HepG2 (cell line): ENCODE data around the gene VAMP2. TPM values are rescaled to one million over a fixed set of nuclear protein-coding genes. Genes with fewer than 3 reads are reported as not detected.

Experiments used
- ATAC-seq: fragments of 200-7000 bp; cut with Tn5 transposase; 3 replicates; pipeline ENCODE4 v1.9.1; 2020; ENCODE audit warnings: mild to moderate bottlenecking, moderate library complexity
- BruUV-seq: library from RNA; stranded (reverse); fragments of 400-500 nt; replicated peaks from 2 replicates; lab custom pipeline; 2021; lab: Mats Ljungman, UMichigan
- CTCF ChIA-PET: fragments of 300-600 bp; formaldehyde crosslinking; extraction: SDS; loops from one replicate; lab custom pipeline; 2021; ENCODE audit warnings: low total read pairs, inconsistent platforms, low intra/inter-chr PET ratio; lab: Yijun Ruan, JAX
- POLR2A ChIA-PET: fragments of 350-600 bp; sonication (Branson Sonifier 250); formaldehyde crosslinking; loops from one replicate; lab custom pipeline; 2020; ENCODE audit warnings: antibody characterized with exemption, inconsistent platforms; lab: Yijun Ruan, JAX
- DNase-seq: peaks from one replicate; pipeline ENCODE4 v3.0.0-alpha.2; 2015; ENCODE audit warnings: low spot score
- FAIRE-seq: peaks from 3 replicates; lab custom pipeline; 2011; peaks lifted over from hg19 to GRCh38; lab: Jason Lieb, UNC
- H2AFZ ChIP-seq: one replicate; pipeline ENCODE4 v1.6.1; 2011; ENCODE audit warnings: low read length, inconsistent platforms
- H3K27ac ChIP-seq: fragments of 300-600 bp; 3 replicates; pipeline ENCODE4 v1.8.0; 2011; ENCODE audit warnings: mixed run types, mild to moderate bottlenecking, mixed read lengths, low read length, inconsistent platforms; ENCODE audit not compliant: insufficient read depth; ENCODE audit errors: extremely low read length
- H3K27me3 ChIP-seq, 2 experiments: fragments of 200-600 bp in 1 of 2; 2 replicates in 1 of 2; 3 replicates in 1 of 2; pipeline versions ENCODE4 v1.6.0 to v1.8.0; 2011; ENCODE audit warnings: low read length in 2 of 2, mild to moderate bottlenecking in 2 of 2, moderate library complexity in 2 of 2, inconsistent platforms in 1 of 2; ENCODE audit not compliant: insufficient read depth in 2 of 2, control insufficient read depth in 1 of 2
- H3K36me3 ChIP-seq, 2 experiments: fragments of 200-600 bp in 1 of 2; replicated peaks in 1 of 2; 2 replicates in 1 of 2; 3 replicates in 1 of 2; pipeline versions ENCODE4 v1.5.1 to v1.8.0; 2011; ENCODE audit warnings: low read length in 2 of 2, inconsistent platforms in 1 of 2; ENCODE audit not compliant: insufficient read depth in 2 of 2, control insufficient read depth in 1 of 2
- H3K4me1 ChIP-seq: 2 replicates; pipeline ENCODE4 v1.5.1; 2012; ENCODE audit warnings: low read length, inconsistent platforms; ENCODE audit not compliant: insufficient read depth
- H3K4me2 ChIP-seq: 2 replicates; pipeline ENCODE4 v1.6.0; 2011; ENCODE audit warnings: low read depth, low read length, inconsistent platforms
- H3K4me3 ChIP-seq, 3 experiments: fragments of 200-600 bp in 1 of 3; sonication (generic), shearing (Covaris generic) in 1 of 3; replicated peaks in 1 of 3; 2 replicates each; pipeline ENCODE4 v1.5.1; 2011 to 2016; ENCODE audit warnings: low read length in 3 of 3, inconsistent platforms in 2 of 3, low read depth in 2 of 3, mild to moderate bottlenecking in 2 of 3, control low read depth in 1 of 3, mixed read lengths in 1 of 3; ENCODE audit not compliant: insufficient read depth in 1 of 3
- H3K79me2 ChIP-seq: one replicate; pipeline ENCODE4 v1.6.1; 2011; ENCODE audit warnings: low read length, inconsistent platforms; ENCODE audit not compliant: insufficient read depth
- H3K9ac ChIP-seq: 2 replicates; pipeline ENCODE4 v1.6.0; 2011; ENCODE audit warnings: mild to moderate bottlenecking, low read depth, low read length, inconsistent platforms; ENCODE audit not compliant: insufficient read depth
- H3K9me3 ChIP-seq: 2 replicates; pipeline ENCODE4 v1.5.1; 2012; ENCODE audit warnings: mild to moderate bottlenecking, low read length
- H4K20me1 ChIP-seq: 2 replicates; pipeline ENCODE4 v1.6.0; 2011; ENCODE audit warnings: inconsistent platforms, mild to moderate bottlenecking, low read length, moderate library complexity; ENCODE audit not compliant: insufficient read depth
- ADNP ChIP-seq: sonication (generic); formaldehyde crosslinking; IDR thresholded peaks from 2 replicates; pipeline ENCODE4 v1.4.0; 2020; ENCODE audit warnings: missing genetic modification reagents
- NCOR1 ChIP-seq: fragments of 200-600 bp; sonication (generic); IDR thresholded peaks from 2 replicates; pipeline ENCODE4 v1.7.0; 2017; ENCODE audit warnings: antibody characterized with exemption, low read length, borderline replicate concordance
- ZNF12 ChIP-seq: sonication (generic); formaldehyde crosslinking; IDR thresholded peaks from 2 replicates; pipeline ENCODE4 v1.5.0; 2020; ENCODE audit warnings: missing genetic modification reagents
- ZNF124 ChIP-seq: sonication (generic); formaldehyde crosslinking; IDR thresholded peaks from 2 replicates; pipeline ENCODE4 v1.4.0; 2020; ENCODE audit warnings: missing genetic modification reagents
- ZNF296 ChIP-seq: sonication (generic); formaldehyde crosslinking; conservative IDR thresholded peaks from 2 replicates; pipeline ENCODE4 v1.5.0; 2020; ENCODE audit warnings: mild to moderate bottlenecking, missing genetic modification reagents
- ZNF709 ChIP-seq: sonication (generic); formaldehyde crosslinking; IDR thresholded peaks from 2 replicates; pipeline ENCODE4 v1.5.0; 2020; ENCODE audit warnings: mild to moderate bottlenecking, missing genetic modification reagents
- WGBS: methylation state at CpG from one replicate; pipeline ENCODE4 v1.1.6; 2017; ENCODE audit warnings: low lambda C conversion rate; 5-methylcytosine and 5-hydroxymethylcytosine counted together
- in situ Hi-C: cut with HindIII; loops from 2 replicates; pipeline ENCODE4 v1.10.0; 2017; ENCODE audit warnings: low pct_unique_long_range_greater_than_20kb; ENCODE audit not compliant: extremely low pct_ligation_motif_present
- intact Hi-C: fragments of 100-400 bp; cut with micrococcal nuclease; formaldehyde crosslinking; loops from one replicate; pipeline ENCODE4 v1.10.0; 2022; ENCODE audit not compliant: unreplicated experiment
- polyA plus RNA-seq, 8 experiments: library from polyadenylated mRNA; depleted of rRNA in 3 of 8; stranded (reverse) in 7 of 8; unstranded in 1 of 8; fragments of >200 nt; fragmentation: Illumina TruSeq in 4 of 8; extraction: Trizol in 4 of 8; gene quantifications; 2 replicates each; pipeline versions ENCODE4 v1.2.1 to v1.2.3, GENCODE V29; 2011 to 2016; ENCODE audit warnings: low read depth in 4 of 8, missing spikeins in 1 of 8, mixed read lengths in 1 of 8; ENCODE audit not compliant: insufficient read depth in 1 of 8
- total RNA-seq, 5 experiments: library from RNA; depleted of rRNA; stranded (reverse); fragments of >200 nt; fragmentation: Illumina TruSeq; extraction: Trizol; gene quantifications; 2 replicates each; pipeline ENCODE4 v1.2.3, GENCODE V29; 2016; ENCODE audit warnings: low read depth in 1 of 5
- TF ChIP-seq, protein P1 (sequence below): sonication (generic); formaldehyde crosslinking; IDR thresholded peaks from 2 replicates; pipeline ENCODE4 v1.5.0; 2020; ENCODE audit warnings: missing genetic modification reagents
- TF ChIP-seq, protein P2 (sequence below): sonication (generic); formaldehyde crosslinking; IDR thresholded peaks from 2 replicates; pipeline ENCODE4 v1.4.0; 2020; ENCODE audit warnings: missing genetic modification reagents, borderline replicate concordance
- TF ChIP-seq, protein P3 (sequence below): sonication (generic); formaldehyde crosslinking; IDR thresholded peaks from 2 replicates; pipeline ENCODE4 v1.4.0; 2020; ENCODE audit warnings: missing genetic modification reagents, mild to moderate bottlenecking, borderline replicate concordance
- TF ChIP-seq, protein P4 (sequence below): sonication (generic); formaldehyde crosslinking; IDR thresholded peaks from 2 replicates; pipeline ENCODE4 v1.8.1; 2023; ENCODE audit warnings: missing genetic modification reagents, mild to moderate bottlenecking, borderline replicate concordance
- TF ChIP-seq, protein P5 (sequence below): sonication (generic); formaldehyde crosslinking; IDR thresholded peaks from 2 replicates; pipeline ENCODE4 v1.8.0; 2022; ENCODE audit warnings: missing genetic modification reagents, mild to moderate bottlenecking, inconsistent platforms, borderline replicate concordance

VAMP2 gene
- total and polyA plus RNA-seq, 2 of the 13 experiments (the other 11 are each of a cell fraction or from before 2014, with no cell fraction given), result 3.9 to 17.2 TPM

DNA sequence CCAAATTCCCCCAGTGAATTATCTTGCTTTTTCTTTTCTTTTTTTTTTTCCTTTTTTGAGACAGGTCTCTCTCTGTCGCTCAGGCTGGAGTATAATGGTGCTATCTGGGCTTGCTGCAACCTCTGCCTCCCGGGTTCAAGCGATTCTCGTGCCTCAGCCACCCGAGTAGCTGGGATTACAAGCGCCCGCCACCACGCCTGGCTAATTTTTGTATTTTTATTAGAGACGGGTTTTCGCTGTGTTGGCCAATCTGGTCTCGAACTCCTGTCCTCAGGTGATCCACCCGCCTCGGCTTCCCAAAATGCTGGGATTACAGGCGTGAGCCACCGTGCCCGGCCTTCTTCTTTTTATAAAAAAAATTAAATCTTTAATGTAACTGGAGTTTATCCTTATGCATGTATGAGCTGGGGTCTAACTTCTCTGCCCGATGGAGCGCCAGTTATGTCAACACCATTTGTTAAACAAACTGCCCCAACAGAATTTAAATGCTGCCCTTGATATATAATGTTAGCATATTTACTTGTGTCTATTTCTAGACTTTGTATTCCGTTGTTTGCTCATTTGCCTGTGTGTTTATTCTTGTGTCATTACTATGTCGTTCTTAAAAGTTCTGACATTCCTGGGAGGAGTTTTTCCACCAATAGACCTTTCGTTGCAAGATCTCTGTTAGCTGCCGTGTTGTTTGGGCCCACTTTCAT is 48.2 kb upstream of the VAMP2 start (continued):
- TF ChIP-seq, protein P1, sequence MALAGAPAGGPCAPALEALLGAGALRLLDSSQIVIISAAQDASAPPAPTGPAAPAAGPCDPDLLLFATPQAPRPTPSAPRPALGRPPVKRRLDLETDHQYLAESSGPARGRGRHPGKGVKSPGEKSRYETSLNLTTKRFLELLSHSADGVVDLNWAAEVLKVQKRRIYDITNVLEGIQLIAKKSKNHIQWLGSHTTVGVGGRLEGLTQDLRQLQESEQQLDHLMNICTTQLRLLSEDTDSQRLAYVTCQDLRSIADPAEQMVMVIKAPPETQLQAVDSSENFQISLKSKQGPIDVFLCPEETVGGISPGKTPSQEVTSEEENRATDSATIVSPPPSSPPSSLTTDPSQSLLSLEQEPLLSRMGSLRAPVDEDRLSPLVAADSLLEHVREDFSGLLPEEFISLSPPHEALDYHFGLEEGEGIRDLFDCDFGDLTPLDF (CRISPR knock-in tag), result no peak; the same call in 1 of the 2 replicates
- TF ChIP-seq, protein P2, sequence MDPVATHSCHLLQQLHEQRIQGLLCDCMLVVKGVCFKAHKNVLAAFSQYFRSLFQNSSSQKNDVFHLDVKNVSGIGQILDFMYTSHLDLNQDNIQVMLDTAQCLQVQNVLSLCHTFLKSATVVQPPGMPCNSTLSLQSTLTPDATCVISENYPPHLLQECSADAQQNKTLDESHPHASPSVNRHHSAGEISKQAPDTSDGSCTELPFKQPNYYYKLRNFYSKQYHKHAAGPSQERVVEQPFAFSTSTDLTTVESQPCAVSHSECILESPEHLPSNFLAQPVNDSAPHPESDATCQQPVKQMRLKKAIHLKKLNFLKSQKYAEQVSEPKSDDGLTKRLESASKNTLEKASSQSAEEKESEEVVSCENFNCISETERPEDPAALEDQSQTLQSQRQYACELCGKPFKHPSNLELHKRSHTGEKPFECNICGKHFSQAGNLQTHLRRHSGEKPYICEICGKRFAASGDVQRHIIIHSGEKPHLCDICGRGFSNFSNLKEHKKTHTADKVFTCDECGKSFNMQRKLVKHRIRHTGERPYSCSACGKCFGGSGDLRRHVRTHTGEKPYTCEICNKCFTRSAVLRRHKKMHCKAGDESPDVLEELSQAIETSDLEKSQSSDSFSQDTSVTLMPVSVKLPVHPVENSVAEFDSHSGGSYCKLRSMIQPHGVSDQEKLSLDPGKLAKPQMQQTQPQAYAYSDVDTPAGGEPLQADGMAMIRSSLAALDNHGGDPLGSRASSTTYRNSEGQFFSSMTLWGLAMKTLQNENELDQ (CRISPR knock-in tag), result no peak
- no peak for TF ChIP-seq ZNF124 (CRISPR knock-in tag)
- TF ChIP-seq, all 625 proteins: peak for 77

DNA sequence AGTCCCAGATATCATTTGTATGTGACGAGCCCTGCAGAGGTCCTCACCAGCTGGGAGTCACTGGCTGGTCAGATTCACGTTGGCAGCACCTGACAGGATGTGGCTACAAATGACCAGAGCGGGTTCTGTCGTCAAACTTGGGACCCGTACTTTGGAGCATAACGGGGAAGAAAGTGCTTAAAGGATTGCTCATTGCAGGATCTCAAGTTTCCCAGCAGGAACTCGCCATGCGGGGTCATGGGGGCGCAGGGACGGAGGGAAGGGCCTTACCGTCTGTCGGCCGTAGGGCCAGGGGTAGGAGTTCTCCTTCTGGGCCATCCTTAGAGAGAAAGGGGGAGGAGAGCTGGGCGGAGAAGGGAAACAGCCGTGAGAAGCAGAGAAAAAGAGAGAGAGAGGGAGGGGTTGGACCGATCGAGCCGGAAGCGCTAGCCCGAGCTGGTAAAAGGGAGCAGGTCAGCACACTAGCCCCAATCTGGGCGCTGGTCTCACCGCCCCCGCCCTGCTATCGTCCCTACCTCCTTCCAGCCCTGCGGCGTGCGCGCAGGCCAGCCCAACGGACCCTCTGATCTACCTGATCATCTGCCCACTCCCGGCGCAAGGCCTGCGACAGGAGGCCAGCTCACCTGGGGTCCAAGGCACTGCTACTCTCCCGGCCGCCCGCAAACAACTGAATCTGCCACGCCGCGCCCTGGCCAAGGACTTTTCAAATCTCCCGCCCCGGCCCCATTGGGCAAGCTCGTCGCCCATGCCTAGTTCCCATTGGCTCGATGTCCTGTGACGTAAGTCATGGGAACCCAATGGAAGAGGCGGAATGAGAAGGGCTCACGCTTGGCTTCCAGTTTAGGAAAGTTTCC is 47.4 kb upstream of the VAMP2 start, which contains the start of gene AURKB:
AURKB (minus strand) TSS at position 669 of the 854 bp plus-strand sequence; CDS start at position 318, 351 bp downstream.
- BruUV-seq, result no TSS peak
- peak; percentile 98 for FAIRE-seq
- H3K79me2 ChIP-seq, result peaks cover 28% of the 10 kb centered on the region
- TF ChIP-seq, protein P3, sequence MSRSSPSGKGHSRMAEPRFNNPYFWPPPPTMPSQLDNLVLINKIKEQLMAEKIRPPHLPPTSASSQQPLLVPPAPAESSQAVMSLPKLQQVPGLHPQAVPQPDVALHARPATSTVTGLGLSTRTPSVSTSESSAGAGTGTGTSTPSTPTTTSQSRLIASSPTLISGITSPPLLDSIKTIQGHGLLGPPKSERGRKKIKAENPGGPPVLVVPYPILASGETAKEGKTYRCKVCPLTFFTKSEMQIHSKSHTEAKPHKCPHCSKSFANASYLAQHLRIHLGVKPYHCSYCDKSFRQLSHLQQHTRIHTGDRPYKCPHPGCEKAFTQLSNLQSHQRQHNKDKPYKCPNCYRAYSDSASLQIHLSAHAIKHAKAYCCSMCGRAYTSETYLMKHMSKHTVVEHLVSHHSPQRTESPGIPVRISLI, result no peak
- no peak for TF ChIP-seq ZNF12 (CRISPR knock-in tag)
- TF ChIP-seq ZNF709 (CRISPR knock-in tag), result no peak; the same call in 1 of the 2 replicates
- TF ChIP-seq, protein P4, sequence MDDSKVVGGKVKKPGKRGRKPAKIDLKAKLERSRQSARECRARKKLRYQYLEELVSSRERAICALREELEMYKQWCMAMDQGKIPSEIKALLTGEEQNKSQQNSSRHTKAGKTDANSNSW, result no peak
- TF ChIP-seq ZNF296, result peak; percentile 80; the same call in 1 of the 2 replicates
- TF ChIP-seq, protein P5, sequence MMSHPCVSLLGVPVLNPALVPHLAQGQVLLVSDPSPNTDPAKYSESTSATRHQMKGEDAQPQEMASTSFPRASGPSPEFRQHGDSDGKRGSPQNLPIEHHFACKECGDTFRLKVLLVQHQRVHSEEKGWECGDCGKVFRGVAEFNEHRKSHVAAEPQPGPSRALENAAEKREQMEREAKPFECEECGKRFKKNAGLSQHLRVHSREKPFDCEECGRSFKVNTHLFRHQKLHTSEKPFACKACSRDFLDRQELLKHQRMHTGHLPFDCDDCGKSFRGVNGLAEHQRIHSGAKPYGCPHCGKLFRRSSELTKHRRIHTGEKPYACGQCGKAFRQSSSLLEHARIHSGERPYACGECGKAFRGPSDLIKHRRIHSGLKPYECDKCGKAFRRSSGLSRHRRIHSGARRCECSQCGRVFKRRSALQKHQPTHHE (CRISPR knock-in tag), result peak; percentile 55; the same call in 1 of the 2 replicates
- TF ChIP-seq ADNP (CRISPR knock-in tag), result no peak
- no peak for TF ChIP-seq NCOR1

More for the DNA sequence above, 47.4 kb upstream of the VAMP2 start, which contains the start of gene AURKB:
- DNase-seq (peak; percentile 96), ATAC-seq (peak; percentile 82)
- Histone ChIP-seq H3K9ac (peak within 1 kb of the TSS; percentile 87), H2AFZ (no peak within 1 kb of the TSS), H3K9me3 (no peaks in the 10 kb centered on the region), H3K4me1 (peaks cover 41% of the 10 kb centered on the region), H3K4me3 (peak within 1 kb of the TSS; percentile 71 to 87 (median 75)), H3K4me2 (peak within 1 kb of the TSS; percentile 87), H3K27ac (peak within 1 kb of the TSS; percentile 91), H3K27me3 (no peaks in the 10 kb centered on the region; a peak in 1 of 5 replicates), H3K36me3 (peaks cover 0 to 27% of the 10 kb centered on the region in 2 experiments; a peak in 3 of 5 replicates), H4K20me1 (no peaks in the 10 kb centered on the region)
- CTCF ChIA-PET, result no interaction called here
- POLR2A ChIA-PET, result interaction anchor here (0.7 to 6.5 kb wide), 11 partner anchors 10 to 294 kb away, joined by 3 to 105 read pairs (median 5); partner anchors contain the start of genes BORCS6, CTC1, RANGRF and RNF227
- WGBS, result 2% methylated on average over 26 of the region's 46 CpGs
- in situ Hi-C loops, result no loop called here
- intact Hi-C loops, result loop anchor here (1.0 kb wide), 1 partner anchor 37 kb away; no protein-coding TSS in a partner anchor
